Natural killer cell (primary cell): Measurements from ENCODE around the gene SLC6A17. TPM values are rescaled to one million over a fixed set of nuclear protein-coding genes. Genes with fewer than 3 reads are reported as not detected.

Experiments used
- ATAC-seq, 3 donors: fragments of 150-1000 bp in 2 of 3; fragments of 200-7000 bp in 1 of 3; cut with Tn5 transposase; 1 replicate in 1 of 3; 2 replicates in 2 of 3; pipeline ENCODE4 v1.10.0; 2021; ENCODE audit warnings: mild to moderate bottlenecking in 2 of 3, moderate library complexity in 2 of 3
- DNase-seq, 2 donors: peaks; one replicate each; pipeline versions ENCODE4 v3.0.0 to v3.0.0-alpha.2; 2013 to 2021; ENCODE audit warnings: mixed read lengths in 1 of 2
- H3K27ac ChIP-seq: one replicate; pipeline ENCODE4 v1.5.1; 2013; ENCODE audit warnings: mild to moderate bottlenecking, low read length
- H3K27me3 ChIP-seq: one replicate; pipeline ENCODE4 v1.6.1; 2013; ENCODE audit warnings: low read length; ENCODE audit not compliant: control insufficient read depth, insufficient read depth
- H3K36me3 ChIP-seq: one replicate; pipeline ENCODE4 v1.6.1; 2013; ENCODE audit warnings: low read length; ENCODE audit not compliant: control insufficient read depth, insufficient read depth
- H3K4me1 ChIP-seq: one replicate; pipeline ENCODE4 v1.6.1; 2013; ENCODE audit warnings: low read length; ENCODE audit not compliant: control insufficient read depth, insufficient read depth
- H3K4me3 ChIP-seq: one replicate; pipeline ENCODE4 v1.5.1; 2013; ENCODE audit warnings: low read length
- H3K9me3 ChIP-seq: one replicate; pipeline ENCODE4 v1.6.1; 2013; ENCODE audit warnings: low read length; ENCODE audit not compliant: control insufficient read depth, insufficient read depth
- H3K27ac Mint-ChIP-seq, 2 donors: one replicate each; pipeline ENCODE4 v1.8.0; 2022; ENCODE audit warnings: mild to moderate bottlenecking in 2 of 2, mixed read lengths in 2 of 2, moderate library complexity in 1 of 2
- H3K27me3 Mint-ChIP-seq, 2 donors: one replicate each; pipeline ENCODE4 v1.8.0; 2022; ENCODE audit warnings: low read depth in 2 of 2, mixed read lengths in 2 of 2
- H3K36me3 Mint-ChIP-seq: one replicate; pipeline ENCODE4 v1.8.0; 2022; ENCODE audit warnings: mixed read lengths
- H3K4me1 Mint-ChIP-seq, 2 donors: one replicate each; pipeline ENCODE4 v1.8.0; 2022; ENCODE audit warnings: mixed read lengths in 2 of 2
- H3K4me3 Mint-ChIP-seq: one replicate; pipeline ENCODE4 v1.8.0; 2022; ENCODE audit warnings: mild to moderate bottlenecking, moderate library complexity, mixed read lengths
- H3K9me3 Mint-ChIP-seq, 2 donors: one replicate each; pipeline ENCODE4 v1.8.0; 2022; ENCODE audit warnings: mixed read lengths in 2 of 2
- CTCF ChIP-seq: fragments of 200-600 bp; IDR thresholded peaks from one replicate; pipeline ENCODE4 v1.8.0; 2022; ENCODE audit warnings: antibody characterized with exemption
- WGBS: methylation state at CpG from one replicate; pipeline ENCODE4 v1.1.7; 2013; ENCODE audit warnings: missing lambda C conversion rate; ENCODE audit not compliant: insufficient coverage; 5-methylcytosine and 5-hydroxymethylcytosine counted together
- intact Hi-C: fragments of 100-400 bp; cut with micrococcal nuclease; formaldehyde crosslinking; loops from one replicate; pipeline ENCODE4 v1.14.2; 2022
- total RNA-seq, 4 donors: library from RNA; stranded (reverse); fragments of 120-200 nt in 1 of 4; gene quantifications; one replicate each; pipeline versions ENCODE4 v1.2.3 to v1.2.4, GENCODE V29; 2013 to 2022

SLC6A17 gene
- total RNA-seq, 3 donors from 2014 or later (not counting 1 experiment from before 2014, with no cell fraction given) = not detected

- Mint-ChIP-seq H3K4me3 (no peak overlapping the region), H3K9me3 (no peaks in the 10 kb centered on the region), H3K27me3 (peaks cover 49 to 52% of the 10 kb centered on the region in 2 donors), H3K27ac (no peak overlapping the region), H3K36me3 (no peaks in the 10 kb centered on the region), H3K4me1 (peaks cover 0 to 10% of the 10 kb centered on the region in 2 donors)
- DNase-seq (no peak), ATAC-seq (no peak)
- H3K36me3 ChIP-seq = no peaks in the 10 kb centered on the region
- peaks cover 4% of the 10 kb centered on the region for H3K27me3 ChIP-seq
- intact Hi-C loops = no loop called here
- H3K27ac ChIP-seq = no peak overlapping the region
- TF ChIP-seq CTCF = no peak
- 86% methylated on average over 10 of the region's 10 CpGs for WGBS
- no peaks in the 10 kb centered on the region for H3K9me3 ChIP-seq
- H3K4me1 ChIP-seq = no peaks in the 10 kb centered on the region
- no peak overlapping the region for H3K4me3 ChIP-seq
Measured at GRCh38 chr1:110135666-110136065, 14.6 kb upstream of the SLC6A17 start.

- Histone ChIP-seq H3K4me3 (no peak overlapping the region), H3K27me3 (no peaks in the 10 kb centered on the region), H3K4me1 (no peaks in the 10 kb centered on the region), H3K36me3 (no peaks in the 10 kb centered on the region), H3K9me3 (no peaks in the 10 kb centered on the region), H3K27ac (no peak overlapping the region)
- no peak overlapping the region for H3K4me3 Mint-ChIP-seq
- 3% methylated on average over 7 of the region's 7 CpGs for WGBS
- H3K36me3 Mint-ChIP-seq = no peaks in the 10 kb centered on the region
- ATAC-seq = no peak
- intact Hi-C loops = no loop called here
- no peak for TF ChIP-seq CTCF
- peaks cover 0 to 10% of the 10 kb centered on the region in 2 donors for H3K4me1 Mint-ChIP-seq
- H3K27me3 Mint-ChIP-seq = peaks cover 46 to 49% of the 10 kb centered on the region in 2 donors
- H3K9me3 Mint-ChIP-seq = no peaks in the 10 kb centered on the region
- peak in 1 of 2 donors; percentile 43 for DNase-seq
- no peak overlapping the region for H3K27ac Mint-ChIP-seq
Measured at GRCh38 chr1:110136911-110137310, 13.4 kb upstream of the SLC6A17 start.

GRCh38 chr1:110138956-110139355 lies 11.3 kb upstream of the SLC6A17 start:
- ATAC-seq = no peak
- Mint-ChIP-seq H3K27me3 (peaks cover 44 to 49% of the 10 kb centered on the region in 2 donors), H3K4me1 (peaks cover 0 to 10% of the 10 kb centered on the region in 2 donors), H3K27ac (no peak overlapping the region), H3K36me3 (no peaks in the 10 kb centered on the region), H3K4me3 (no peak overlapping the region), H3K9me3 (no peaks in the 10 kb centered on the region)
- DNase-seq = no peak
- Histone ChIP-seq H3K36me3 (no peaks in the 10 kb centered on the region), H3K4me1 (no peaks in the 10 kb centered on the region), H3K4me3 (no peak overlapping the region), H3K27ac (no peak overlapping the region), H3K27me3 (no peaks in the 10 kb centered on the region), H3K9me3 (no peaks in the 10 kb centered on the region)
- TF ChIP-seq CTCF = no peak
- intact Hi-C loops = no loop called here
- 84% methylated on average over 3 of the region's 3 CpGs for WGBS

GRCh38 chr1:110144366-110144765 lies 5.9 kb upstream of the SLC6A17 start:
- 0% methylated on average over 2 of the region's 3 CpGs for WGBS
- no peak overlapping the region for H3K27ac ChIP-seq
- DNase-seq (no peak), ATAC-seq (no peak)
- Mint-ChIP-seq H3K27me3 (peaks cover 6 to 12% of the 10 kb centered on the region in 2 donors), H3K4me3 (no peak overlapping the region), H3K4me1 (no peaks in the 10 kb centered on the region), H3K9me3 (no peaks in the 10 kb centered on the region), H3K27ac (no peak overlapping the region), H3K36me3 (no peaks in the 10 kb centered on the region)
- intact Hi-C loops = no loop called here
- no peaks in the 10 kb centered on the region for H3K9me3 ChIP-seq
- H3K4me3 ChIP-seq = no peak overlapping the region
- no peaks in the 10 kb centered on the region for H3K4me1 ChIP-seq
- no peaks in the 10 kb centered on the region for H3K27me3 ChIP-seq
- no peak for TF ChIP-seq CTCF
- no peaks in the 10 kb centered on the region for H3K36me3 ChIP-seq
